Ovary (tissue), 9 donors: ENCODE results near the gene MRPL27. TPM values are rescaled to one million over a fixed set of nuclear protein-coding genes. Genes with fewer than 3 reads are reported as not detected.
A peak's percentile ranks its signal among the peaks of the same experiment; 100 is the strongest.

ENCODE experiments used
- DNase-seq, 5 donors: peaks; one replicate each; pipeline ENCODE4 v3.0.0-alpha.2; 2019 to 2020
- H3K27ac ChIP-seq, 2 donors: fragments of 200-600 bp; one replicate each; pipeline versions ENCODE4 v1.5.1 to v1.8.0; 2019 to 2022
- H3K27me3 ChIP-seq: fragments of 200-600 bp; one replicate; pipeline ENCODE4 v1.8.0; 2022
- H3K36me3 ChIP-seq: fragments of 200-600 bp; sonication (generic); one replicate; pipeline ENCODE4 v1.5.1; 2019
- H3K4me1 ChIP-seq: one replicate; pipeline ENCODE4 v1.8.1; 2013; ENCODE audit warnings: mild to moderate bottlenecking, moderate library complexity; ENCODE audit not compliant: insufficient read depth
- H3K4me3 ChIP-seq: fragments of 200-600 bp; sonication (generic); one replicate; pipeline ENCODE4 v1.5.1; 2017
- H3K9me3 ChIP-seq, 2 donors: fragments of 200-600 bp in 1 of 2; sonication (generic) in 1 of 2; one replicate each; pipeline versions ENCODE4 v1.5.1 to v1.8.1; 2013 to 2019; ENCODE audit warnings: mild to moderate bottlenecking in 1 of 2, moderate library complexity in 1 of 2
- EP300 ChIP-seq: sonication (generic); formaldehyde crosslinking; IDR thresholded peaks from one replicate; pipeline ENCODE4 v1.6.1; 2017; ENCODE audit warnings: antibody characterized with exemption
- POLR2A ChIP-seq: fragments of 450-650 bp; IDR thresholded peaks from one replicate; pipeline ENCODE4 v1.6.1; 2017; ENCODE audit warnings: antibody characterized with exemption, mild to moderate bottlenecking, moderate library complexity
- WGBS, 3 donors: extraction: QIAGEN DNeasy Blood & Tissue Kit in 1 of 3; methylation state at CpG; one replicate each; pipeline versions ENCODE4 v1.1.5 to v1.1.7; 2013 to 2017; 5-methylcytosine and 5-hydroxymethylcytosine counted together
- intact Hi-C, 4 donors: fragments of 100-400 bp; cut with DNase I; formaldehyde crosslinking; loops; one replicate each; pipeline versions ENCODE4 v1.11.0 to v1.15.1; 2022 to 2023
- polyA plus RNA-seq, 2 donors: library from polyadenylated mRNA; stranded (reverse); fragments of 200-250 nt in 1 of 2; fragments of 350-450 nt in 1 of 2; fragmentation: Illumina TruSeq in 1 of 2; extraction: RNeasy Lipid Tissue Mini Kit (QIAGEN cat#74804) in 1 of 2; gene quantifications; one replicate each; pipeline ENCODE4 v1.2.3, GENCODE V29; 2013 to 2014
- total RNA-seq, 7 donors: library from RNA; depleted of rRNA in 2 of 7; stranded (reverse); fragments of >200 nt in 2 of 7; fragmentation: NEBNext Ultra II Directional in 3 of 7; extraction: Animal tissue kit (Norgen Biotek cat#: 25700) in 3 of 7; gene quantifications; one replicate each; pipeline versions ENCODE4 v1.1.0 to v1.2.4, GENCODE V29; 2016 to 2023
- TF ChIP-seq, protein P1 (sequence below), 3 donors: fragments of 450-650 bp in 2 of 3; fragments of 200-600 bp in 1 of 3; IDR thresholded peaks; one replicate each; pipeline versions ENCODE4 v1.5.1 to v1.8.0; 2016 to 2022; ENCODE audit warnings: antibody characterized with exemption in 3 of 3, mild to moderate bottlenecking in 1 of 3
- donor health status: DM: no; HTN: no; CAD: no; lungs with moderate emphysema.
- donor health status: DM: no; HTN: no; CAD: no.
- donor health status: Bipolar disorder and iron deficiency.
- donor health status: DM: yes; HTN: yes; CAD: no.
- donor health status: DM: no; HTN: no; CAD: no.
- donor health status: DM: yes; HTN: yes; CAD: no.

The MRPL27 gene
- total and polyA plus RNA-seq, 9 donors = 38.7 to 74.8 (median 48.8) TPM

GRCh38 chr17:50347117-50347893, 25.7 kb downstream of the MRPL27 start:
- Histone ChIP-seq H3K36me3 (no peaks in the 10 kb centered on the region), H3K9me3 (no peaks in the 10 kb centered on the region), H3K4me3 (peak overlapping the region; percentile 88), H3K4me1 (peaks cover 9% of the 10 kb centered on the region), H3K27me3 (no peaks in the 10 kb centered on the region), H3K27ac (peak overlapping the region; percentile 4 to 24)
- DNase-seq = peak in 1 of 5 donors; percentile 47
- intact Hi-C loops = no loop called here
- TF ChIP-seq POLR2A = no peak
- WGBS, 3 donors = 13 to 18% (median 15%) methylated on average over 15 to 17 of the region's 17 CpGs

GRCh38 chr17:50346313-50347116, 26.5 kb downstream of the MRPL27 start:
- Histone ChIP-seq H3K4me1 (peaks cover 8% of the 10 kb centered on the region), H3K4me3 (peak overlapping the region; percentile 88), H3K36me3 (no peaks in the 10 kb centered on the region), H3K27me3 (no peaks in the 10 kb centered on the region), H3K9me3 (no peaks in the 10 kb centered on the region), H3K27ac (peak overlapping the region; percentile 4 to 24)
- no peak for TF ChIP-seq EP300
- TF ChIP-seq, protein P1, sequence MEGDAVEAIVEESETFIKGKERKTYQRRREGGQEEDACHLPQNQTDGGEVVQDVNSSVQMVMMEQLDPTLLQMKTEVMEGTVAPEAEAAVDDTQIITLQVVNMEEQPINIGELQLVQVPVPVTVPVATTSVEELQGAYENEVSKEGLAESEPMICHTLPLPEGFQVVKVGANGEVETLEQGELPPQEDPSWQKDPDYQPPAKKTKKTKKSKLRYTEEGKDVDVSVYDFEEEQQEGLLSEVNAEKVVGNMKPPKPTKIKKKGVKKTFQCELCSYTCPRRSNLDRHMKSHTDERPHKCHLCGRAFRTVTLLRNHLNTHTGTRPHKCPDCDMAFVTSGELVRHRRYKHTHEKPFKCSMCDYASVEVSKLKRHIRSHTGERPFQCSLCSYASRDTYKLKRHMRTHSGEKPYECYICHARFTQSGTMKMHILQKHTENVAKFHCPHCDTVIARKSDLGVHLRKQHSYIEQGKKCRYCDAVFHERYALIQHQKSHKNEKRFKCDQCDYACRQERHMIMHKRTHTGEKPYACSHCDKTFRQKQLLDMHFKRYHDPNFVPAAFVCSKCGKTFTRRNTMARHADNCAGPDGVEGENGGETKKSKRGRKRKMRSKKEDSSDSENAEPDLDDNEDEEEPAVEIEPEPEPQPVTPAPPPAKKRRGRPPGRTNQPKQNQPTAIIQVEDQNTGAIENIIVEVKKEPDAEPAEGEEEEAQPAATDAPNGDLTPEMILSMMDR (IDR thresholded peaks at IDR 0.05) = no peak
- TF ChIP-seq POLR2A = no peak
- intact Hi-C loops = no loop called here
- peak; percentile 51 to 77 (median 65) for DNase-seq
- WGBS, 3 donors = 0 to 1% (median 1%) methylated on average over 30 to 57 of the region's 57 CpGs

DNA sequence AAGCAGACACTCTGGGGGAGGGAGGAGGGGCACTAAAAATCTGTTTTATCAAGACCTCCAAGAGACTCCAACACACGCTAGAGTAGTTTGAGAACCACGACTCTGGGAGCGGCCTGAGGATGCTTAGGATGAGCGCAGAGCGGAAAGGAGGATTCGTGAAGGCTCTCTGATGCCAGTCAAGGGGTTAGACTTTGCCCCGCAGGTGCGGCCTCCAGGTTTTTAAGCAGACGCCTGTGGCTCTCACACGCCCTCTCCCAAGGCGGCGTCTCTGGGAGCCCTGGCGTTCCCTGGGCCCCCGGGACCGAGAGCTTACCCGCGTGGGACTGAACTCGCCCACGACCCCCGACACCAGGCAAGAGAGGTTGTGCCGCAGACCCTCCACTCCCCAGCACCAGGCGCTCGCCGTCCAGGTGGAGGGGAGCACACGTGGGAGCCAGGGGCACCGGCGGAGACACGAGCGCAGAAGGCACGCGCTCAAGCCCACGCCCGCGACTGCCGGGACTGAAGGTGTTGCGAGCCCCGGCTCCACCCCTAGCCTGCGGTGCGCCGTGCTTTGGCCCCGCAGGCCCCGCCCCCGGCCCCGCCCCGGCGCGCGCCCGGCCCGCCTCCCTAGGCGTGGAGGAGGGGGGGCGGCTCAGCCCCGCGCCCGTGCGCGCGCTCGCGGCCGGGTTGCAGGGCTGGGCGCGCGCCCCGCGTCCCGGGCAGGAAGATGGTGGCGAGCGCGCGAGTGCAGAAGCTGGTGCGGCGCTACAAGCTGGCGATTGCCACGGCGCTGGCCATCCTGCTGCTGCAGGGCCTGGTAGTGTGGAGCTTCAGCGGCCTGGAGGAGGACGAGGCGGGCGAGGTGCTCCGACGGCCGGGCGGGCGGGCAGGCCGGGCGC, 27.3 kb downstream of the MRPL27 start, which contains the start of gene XYLT2:
TSS of gene XYLT2 (plus strand) at position 695 of the 881 bp plus-strand sequence. CDS start at position 710, 15 bp downstream.
- H3K9me3 ChIP-seq = no peaks in the 10 kb centered on the region
- H3K27ac ChIP-seq = peak within 1 kb of the TSS; percentile 4 to 24
- TF ChIP-seq, protein P1 (IDR thresholded peaks at IDR 0.05) = no peak
- TF ChIP-seq POLR2A = peak; percentile 10
- 2 to 4% (median 3%) methylated on average over 26 to 86 of the region's 87 CpGs for WGBS, 3 donors
- H3K36me3 ChIP-seq = no peaks in the 10 kb centered on the region
- peak within 1 kb of the TSS; percentile 88 for H3K4me3 ChIP-seq
- peak; percentile 81 to 92 (median 90) for DNase-seq
- H3K27me3 ChIP-seq = no peaks in the 10 kb centered on the region
- peaks cover 8% of the 10 kb centered on the region for H3K4me1 ChIP-seq
- intact Hi-C loops = no loop called here

GRCh38 chr17:50344731-50345365, 28.1 kb downstream of the MRPL27 start:
- peaks cover 8% of the 10 kb centered on the region for H3K4me1 ChIP-seq
- intact Hi-C loops = no loop called here
- TF ChIP-seq, protein P1 (IDR thresholded peaks at IDR 0.05) = no peak
- TF ChIP-seq EP300 (no peak), POLR2A (no peak)
- whole genome bisulfite sequencing, 3 donors = 70 to 83% (median 80%) methylated on average over 13 of the region's 13 CpGs
- no peaks in the 10 kb centered on the region for H3K9me3 ChIP-seq
- DNase-seq = no peak
- H3K4me3 ChIP-seq = no peak overlapping the region
- H3K27ac ChIP-seq = no peak overlapping the region
- H3K27me3 ChIP-seq = no peaks in the 10 kb centered on the region
- H3K36me3 ChIP-seq = no peaks in the 10 kb centered on the region
